Measurements from ENCODE around the gene C1orf198.

GRCh38 chr1:230849451-230850224 is 18.7 kb downstream of the C1orf198 start:
- no peak for TF ChIP-seq SUZ12 (IDR thresholded peaks at IDR 0.05; ENCODE audit: extremely low read depth, insufficient read depth, insufficient read length)
- TF ChIP-seq ZNF274 (IDR thresholded peaks at IDR 0.05; ENCODE audit: low read depth, low read length): no peak
